Activated T-cell treated with anti-CD3 and anti-CD28 coated beads for 1 hour (primary cell): ENCODE data around the gene ARSA.
"Not testable (repeated sequence)": the region's sequence is repeated elsewhere in the genome, so short reads cannot be mapped to it uniquely, and the experiment has no call there.

ENCODE experiments used
- DNase-seq: peaks from one replicate; pipeline ENCODE4 v3.0.0-alpha.2; 2020; ENCODE audit warnings: low read depth

ARSA gene

DNA sequence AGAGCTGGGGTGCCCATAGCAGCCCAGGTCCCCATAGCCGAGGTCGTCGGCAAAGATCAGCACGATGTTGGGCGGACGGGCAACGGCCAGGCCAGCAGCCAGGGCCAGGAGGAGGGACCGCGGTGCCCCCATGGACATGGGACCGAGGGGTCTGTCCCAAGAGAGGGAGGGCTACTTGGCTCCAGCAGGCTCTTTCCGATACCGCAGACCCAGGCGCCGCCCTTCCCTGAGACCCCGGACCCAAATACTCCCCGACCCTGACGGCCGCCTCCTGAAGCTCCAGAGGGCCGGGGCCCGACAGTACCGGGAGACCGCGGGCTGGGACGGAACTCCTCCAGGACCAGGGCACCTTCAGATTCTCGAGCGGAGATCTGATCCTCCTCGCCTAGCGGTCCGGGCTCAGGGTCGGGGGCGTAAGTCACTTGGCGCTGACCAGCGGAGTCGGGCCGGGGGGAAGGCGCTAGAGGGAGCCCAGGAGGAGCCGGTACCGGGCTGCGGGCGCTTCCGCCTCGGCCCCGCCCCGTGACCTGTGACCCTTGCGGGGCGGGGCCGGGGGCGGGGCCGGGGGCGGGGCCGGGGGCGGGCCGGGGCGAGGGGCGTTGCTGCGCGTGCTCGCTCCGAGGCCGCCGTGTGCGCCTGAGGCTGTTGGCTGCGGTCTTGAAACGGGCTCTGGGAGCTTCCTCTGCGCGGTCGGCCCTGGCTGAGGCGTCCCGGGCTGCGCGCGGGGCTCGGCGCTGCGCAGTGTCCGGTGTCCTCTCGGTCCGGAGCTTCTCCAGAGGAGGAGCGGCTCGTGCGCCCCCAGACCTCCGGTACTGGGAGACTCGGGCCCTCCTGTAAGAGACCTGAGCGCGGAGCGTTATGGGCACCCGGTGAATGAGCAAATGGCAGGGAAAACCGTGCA is at the start of gene ARSA:
TSS of gene ARSA (minus strand) at position 511 of the 901 bp plus-strand sequence. CDS start at position 138, 373 bp downstream.
- DNase-seq, result peak; percentile 62

DNA sequence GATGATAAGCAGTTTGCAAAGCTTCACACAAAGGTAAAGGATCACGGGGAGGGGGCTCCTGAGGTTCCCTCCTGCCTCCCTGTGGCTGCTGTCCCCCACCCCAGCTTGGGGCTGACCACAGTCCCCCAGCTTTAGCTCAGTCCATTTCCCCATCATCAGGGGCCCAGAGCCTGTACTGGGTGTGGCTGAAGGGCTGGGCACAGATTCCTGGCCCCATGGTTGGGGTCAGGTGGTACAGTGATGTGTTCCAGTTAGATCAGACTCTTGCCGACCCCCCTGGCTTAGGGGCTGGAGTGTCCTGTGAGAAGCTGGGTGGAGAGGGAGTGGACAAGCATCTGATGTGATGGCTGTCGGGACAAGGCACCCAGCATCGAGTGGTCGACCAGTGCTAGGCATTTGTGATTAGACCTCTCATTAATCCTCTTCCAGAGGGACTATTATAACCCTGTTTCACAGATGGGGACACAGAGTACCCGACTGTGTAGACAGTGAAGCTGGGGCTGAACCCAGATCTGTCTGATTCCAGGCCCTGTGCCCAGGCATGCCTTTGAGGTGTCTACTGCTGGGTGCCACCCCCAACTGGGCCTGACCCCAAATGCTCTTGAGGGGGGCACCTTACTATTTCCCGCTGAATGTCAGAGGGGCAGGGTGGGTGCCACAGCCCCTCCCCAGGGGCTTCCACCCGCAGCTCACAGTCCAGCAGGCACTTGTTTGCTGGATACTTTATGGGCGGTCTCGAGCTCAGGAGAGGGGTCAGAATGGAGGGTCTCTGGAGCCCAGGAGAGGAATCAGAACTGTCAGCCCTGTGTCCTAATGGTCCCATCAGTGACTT is 48.9 kb upstream of the ARSA start:
- no peak for DNase-seq

DNA sequence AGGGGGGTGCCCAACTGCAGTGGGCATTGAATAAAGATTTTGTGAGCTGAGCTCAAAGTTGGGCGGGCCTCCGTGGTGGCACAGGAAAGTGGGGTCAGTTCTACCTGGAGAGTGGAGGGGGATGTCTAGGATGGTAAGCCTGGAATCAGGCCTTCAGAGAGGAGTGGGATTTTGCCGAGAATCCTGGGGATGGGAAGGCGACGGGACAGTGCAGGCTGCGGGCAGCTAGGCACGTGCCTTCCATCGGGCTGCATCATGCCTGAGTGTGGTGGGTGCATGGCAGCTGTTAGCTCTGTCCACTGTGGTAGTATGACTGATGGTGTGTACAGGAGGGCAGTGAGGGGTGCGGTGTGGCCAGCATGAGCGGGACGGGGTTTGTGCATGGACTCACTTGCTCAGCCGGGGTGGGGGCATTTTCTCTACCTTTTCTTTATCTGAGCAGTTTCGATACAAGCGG is 48.3 kb upstream of the ARSA start:
- DNase-seq, result no peak

DNA sequence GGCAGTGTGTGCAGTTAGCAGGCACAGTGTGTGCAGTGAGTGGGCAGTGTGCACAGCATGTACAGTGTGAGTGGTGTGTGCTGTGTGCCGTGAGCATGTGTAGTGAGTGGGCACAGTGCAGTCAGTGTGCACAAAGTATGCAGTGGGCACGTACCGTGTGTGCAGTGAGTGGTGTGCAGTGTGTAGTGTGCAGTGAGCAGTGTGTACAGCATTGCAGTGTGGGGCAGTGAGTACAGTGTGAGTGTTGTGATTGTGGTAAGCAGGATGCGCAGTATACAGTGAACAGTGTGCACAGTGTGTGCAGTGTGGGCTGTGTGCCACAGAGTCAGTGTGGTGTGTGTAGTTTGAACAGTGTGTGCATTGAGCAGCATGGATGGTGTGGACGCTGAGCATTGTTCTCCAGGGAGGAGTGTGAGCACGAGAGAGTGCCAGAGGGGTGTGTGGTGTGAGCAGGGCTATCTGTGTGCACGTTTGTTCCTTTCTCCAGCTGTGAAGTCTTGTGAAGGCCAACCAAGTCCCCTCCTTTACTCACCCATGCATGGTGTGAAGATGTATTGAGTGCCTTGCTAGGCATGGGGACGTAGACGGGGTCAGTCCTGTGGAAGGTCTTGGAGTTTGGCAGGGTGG is 47.7 kb upstream of the ARSA start:
- no peak for DNase-seq

DNA sequence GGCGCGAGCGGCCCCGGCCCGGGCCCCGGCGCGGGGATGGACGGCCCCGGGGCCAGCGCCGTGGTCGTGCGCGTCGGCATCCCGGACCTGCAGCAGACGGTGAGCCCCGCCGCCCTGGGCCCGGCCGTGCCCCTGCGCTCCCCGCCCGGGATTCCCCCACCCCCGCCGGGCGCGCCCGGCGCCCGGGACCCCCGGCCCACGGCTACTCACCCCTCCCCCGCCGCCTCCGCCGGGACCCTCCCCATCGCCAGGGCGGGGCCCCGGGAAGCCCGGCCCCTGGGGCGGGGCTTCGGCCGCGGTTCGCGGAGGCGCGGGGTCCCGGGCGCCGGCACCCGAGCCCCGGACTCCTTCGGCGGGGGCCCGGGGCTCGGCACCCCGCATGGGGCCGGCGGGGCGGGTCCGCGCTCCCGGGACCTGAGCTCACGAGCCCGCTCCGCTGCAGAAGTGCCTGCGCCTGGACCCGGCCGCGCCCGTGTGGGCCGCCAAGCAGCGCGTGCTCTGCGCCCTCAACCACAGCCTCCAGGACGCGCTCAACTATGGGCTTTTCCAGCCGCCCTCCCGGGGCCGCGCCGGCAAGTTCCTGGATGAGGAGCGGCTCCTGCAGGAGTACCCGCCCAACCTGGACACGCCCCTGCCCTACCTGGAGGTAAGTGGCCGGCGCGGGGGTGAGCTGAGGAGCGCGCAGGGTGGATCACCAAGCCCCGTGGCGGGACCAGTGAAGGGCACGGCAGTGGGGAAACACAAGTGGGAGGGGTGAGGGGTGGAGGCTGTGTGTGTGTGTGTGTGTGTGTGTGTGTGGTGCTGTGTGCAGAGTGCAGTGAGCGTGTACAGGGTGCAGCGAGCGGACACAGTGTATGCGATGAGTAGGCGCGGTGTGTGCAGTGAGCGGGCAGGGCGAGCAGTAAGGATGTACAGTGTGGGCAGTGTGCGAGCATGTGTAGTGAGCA is 46.9 kb upstream of the ARSA start:
- DNase-seq, result no peak

DNA sequence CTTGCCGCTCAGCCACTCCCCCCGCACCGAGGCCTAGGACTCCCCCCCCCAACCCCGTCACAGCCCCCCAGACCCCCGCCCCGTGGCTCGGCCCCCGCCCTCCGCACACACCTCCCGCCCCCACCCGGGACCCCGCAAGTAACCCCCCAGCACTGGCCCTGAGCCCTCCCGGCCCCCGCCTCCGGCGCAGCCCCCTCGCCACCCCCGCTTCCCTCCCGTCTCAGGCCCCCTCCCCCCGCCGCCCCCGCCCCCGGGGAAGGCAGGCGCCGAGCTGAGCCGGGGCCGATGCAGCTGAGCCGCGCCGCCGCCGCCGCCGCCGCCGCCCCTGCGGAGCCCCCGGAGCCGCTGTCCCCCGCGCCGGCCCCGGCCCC is 46.2 kb upstream of the ARSA start:
- DNase-seq, result no peak

DNA sequence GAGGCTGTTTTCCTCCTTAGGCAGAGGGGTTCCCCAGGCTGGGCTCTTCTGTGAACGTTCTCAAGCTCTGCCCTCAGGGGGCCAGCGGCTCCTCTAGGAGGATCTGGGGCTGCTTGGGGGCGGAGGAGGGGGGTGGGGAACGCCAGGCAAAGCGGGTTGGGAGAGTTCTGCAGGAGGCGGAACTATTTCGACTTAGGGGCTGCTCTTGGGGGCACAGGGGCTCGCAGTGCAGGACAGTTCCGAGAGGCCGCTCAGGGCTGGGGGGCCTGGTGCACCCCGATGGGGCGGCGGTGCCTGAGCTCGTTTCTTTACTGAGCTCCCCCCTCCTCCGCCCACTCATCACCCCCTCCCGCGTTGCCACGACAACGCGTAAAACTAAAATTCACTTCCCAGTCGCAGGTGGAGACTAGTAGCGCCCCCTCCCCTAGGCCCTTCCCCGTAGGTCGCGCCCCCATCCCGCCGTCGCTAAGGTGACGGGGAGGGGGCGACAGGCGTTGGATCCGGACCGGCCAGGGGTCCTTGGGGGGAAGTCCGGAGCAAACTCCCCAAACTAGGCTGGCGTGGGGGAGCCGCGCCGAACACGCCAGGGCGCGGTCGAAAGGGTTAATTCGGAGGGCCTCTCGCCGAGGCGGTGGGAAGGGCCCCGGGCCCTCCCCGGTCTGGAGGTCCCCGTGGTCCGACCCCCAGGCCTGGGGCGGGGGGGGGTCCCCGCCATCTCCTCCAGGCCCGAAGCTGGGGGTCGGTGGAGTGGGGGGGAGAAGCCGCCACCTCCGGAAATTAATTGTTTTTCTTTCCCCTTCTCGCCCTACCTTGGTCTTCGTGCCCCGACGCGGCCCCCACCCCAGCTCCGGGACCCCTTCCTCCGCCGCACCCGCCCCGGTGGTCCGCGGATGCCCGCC is 45.5 kb upstream of the ARSA start:
- DNase-seq, result no peak

DNA sequence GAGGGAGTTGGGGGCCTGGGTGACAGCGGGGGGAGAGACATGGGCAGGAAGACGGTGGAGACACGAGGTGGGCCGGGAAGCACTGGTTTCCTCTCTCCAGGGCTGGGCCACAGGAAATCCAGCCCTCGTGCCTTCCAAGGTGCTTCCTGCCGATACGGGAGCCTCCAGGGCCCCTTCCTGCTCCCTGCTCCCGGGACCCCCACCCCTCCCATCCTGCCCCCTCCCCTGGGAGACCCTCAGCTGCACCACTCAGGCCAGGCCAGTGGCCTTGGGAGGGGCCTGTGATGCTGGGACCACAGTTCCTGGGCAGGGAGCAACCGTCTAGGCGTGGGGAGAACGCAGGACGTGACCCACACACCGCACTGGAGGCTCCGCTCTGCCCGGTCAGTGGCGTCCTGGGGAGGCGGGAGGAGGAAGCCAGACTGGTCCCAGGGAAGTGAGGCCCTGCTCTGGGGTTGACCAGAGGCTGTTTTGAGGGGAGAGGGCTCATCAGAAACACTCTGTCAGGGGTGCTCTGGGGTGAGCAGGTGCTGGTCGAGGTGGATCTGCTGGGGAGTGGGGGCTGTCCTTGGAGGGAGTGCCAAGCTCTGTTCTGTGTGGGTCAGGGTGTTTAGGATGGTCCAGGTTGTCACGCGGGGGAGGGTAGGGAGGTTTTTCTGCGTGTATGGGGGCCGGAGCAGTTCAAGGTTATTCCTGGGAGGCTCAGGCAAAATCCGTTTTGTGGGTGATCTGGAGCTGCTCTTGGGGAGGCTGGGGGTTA is 44.7 kb upstream of the ARSA start, which contains the start of gene SHANK3:
TSS of gene SHANK3 (plus strand) at position 353 of the 760 bp plus-strand sequence.
- no peak for DNase-seq

DNA sequence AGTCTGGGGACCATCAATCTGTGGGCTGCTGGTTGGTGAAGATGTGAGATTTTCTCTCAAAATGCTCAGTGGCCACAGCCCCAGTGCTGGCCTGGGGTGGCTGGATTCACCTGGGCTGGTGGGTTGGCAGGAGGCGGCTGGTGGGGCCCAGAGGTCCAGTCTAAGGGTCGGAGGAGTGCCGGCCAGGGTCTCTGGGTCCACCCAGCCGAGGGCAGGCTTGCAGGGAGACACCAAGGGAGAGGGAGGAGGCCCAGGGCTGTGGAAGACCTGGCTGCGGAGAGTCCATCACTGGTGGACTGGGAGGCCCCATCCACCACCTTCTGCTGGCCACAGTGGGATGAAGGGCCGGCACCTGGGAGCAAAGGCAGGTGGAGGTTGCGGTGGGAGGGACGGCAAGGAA is 44.1 kb upstream of the ARSA start:
- no peak for DNase-seq

DNA sequence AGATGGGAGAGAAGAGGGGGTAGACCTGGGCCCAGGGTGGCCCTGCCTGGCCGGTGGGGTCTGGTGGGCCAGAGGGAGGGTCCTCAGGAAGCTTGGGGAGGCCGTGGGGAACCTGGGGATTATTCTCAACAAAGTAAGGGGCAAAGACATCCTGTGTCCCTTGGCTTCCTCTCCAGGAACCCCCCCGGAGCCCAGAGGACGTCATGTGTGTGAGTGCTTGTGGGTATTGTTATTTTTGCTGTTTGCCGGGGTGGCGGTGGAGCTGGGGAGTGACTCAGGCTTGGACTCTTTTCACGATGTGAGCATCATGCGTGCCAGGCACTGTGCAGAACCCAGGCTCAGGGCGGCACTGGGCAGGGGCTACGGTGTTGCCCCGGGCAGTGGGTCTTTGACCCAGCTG is 43.7 kb upstream of the ARSA start:
- DNase-seq, result no peak

DNA sequence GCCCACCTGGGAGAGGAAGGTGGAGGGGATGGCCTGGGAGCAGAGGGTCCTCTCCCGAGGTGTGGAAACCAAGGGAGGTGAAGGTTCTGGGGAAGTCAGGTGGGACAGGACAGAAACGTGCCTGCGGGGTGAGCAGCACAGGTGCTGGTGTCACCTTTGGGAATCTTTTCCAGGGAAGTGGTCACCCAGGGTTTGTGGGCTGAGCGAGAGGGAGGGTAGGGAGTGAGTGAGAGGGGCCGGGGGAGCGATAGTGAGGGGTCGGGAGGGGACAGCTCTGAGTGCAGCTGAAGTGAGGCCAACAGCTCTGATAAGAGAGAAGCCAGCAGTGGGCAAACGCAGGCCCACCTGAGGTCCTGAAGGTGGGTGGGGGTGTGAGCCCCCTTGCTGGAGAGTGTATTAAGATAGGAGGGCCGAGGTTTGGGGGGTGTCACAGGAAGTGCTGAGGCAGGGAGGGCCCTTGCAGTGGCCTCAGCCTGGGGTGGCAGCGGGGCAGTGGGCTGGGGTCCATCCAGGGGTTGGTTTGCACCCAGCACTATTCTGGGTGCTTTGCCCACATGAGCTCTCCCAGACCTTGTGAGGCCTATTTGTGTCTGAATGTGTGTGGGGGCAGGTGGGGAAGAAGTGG is 43.1 kb upstream of the ARSA start:
- DNase-seq, result no peak

DNA sequence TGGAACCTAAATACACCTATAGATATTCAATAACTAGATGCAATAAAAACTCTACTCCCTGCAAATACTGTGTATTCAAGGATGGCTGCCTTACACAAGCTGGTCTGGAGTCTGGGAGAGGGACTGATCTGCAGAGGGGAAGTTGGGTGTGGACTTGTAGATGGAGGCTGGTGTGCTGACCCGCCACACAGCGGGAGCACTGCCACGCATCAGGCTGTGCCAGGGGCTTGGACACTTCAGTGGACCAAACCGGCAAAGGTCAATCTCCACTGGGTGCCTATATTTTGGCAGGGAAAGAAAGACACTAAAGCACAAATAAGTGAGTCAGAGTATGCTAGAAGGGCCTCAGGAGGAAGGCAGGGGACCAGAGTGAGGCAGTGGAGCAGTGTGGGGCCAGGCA is 42.6 kb upstream of the ARSA start:
- DNase-seq, result no peak

DNA sequence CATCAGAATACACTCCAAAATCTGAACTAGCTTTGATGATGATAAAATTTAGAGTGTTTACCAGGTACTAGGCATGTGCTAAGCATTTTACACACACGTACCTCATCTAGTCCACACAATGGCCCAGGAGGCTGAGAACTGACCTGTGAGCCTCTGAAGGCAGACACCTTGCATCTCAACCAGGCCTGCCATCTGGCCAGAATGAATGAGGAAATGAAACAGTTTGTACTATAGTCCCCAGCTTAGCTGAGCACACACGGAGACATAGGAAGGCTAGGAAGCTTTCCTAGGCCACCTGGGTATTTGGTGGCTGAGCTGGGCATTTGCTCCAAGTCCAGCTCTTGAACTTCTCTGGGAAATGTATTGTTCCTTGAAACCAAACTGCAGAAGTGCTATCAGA is 37.8 kb upstream of the ARSA start:
- no peak for DNase-seq

DNA sequence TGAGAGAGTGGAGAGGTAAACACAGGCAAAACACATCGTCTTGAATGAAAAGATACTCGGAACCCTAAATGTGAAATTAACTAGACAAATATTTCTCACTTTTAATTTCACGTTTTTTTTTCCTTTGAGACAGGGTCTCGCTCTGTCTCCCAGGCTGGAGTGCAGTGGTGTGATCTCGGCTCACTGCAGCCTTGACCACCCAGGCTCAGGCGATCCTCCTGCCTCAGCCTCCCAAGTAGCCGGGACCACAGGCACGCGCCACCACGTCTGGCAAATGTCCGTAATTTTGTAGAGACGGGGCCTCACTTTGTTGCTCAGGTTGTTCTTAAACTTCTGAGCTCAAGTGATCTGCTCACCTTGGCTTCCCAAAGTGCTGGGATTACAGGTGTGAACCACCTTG is 37.3 kb upstream of the ARSA start:
- DNase-seq, result no peak

DNA sequence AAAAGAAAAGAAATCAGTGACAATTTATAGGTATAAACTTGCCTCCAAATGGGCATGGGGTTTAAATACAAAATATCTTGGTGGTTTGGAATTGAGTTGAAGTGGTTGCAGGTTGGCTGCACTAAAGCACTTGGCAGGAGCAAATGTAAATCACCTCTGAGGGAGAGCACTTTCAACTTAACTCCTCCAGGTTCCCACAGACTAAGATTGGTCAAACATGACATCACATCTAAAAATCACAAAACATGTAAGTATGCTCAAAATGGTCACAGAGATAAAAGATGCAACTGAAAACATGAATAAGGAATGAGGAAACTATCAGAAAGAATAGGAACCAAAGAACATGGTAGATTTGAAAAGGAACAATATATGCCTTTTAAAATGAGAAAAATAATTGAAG is 32.4 kb upstream of the ARSA start:
- DNase-seq, result no peak

DNA sequence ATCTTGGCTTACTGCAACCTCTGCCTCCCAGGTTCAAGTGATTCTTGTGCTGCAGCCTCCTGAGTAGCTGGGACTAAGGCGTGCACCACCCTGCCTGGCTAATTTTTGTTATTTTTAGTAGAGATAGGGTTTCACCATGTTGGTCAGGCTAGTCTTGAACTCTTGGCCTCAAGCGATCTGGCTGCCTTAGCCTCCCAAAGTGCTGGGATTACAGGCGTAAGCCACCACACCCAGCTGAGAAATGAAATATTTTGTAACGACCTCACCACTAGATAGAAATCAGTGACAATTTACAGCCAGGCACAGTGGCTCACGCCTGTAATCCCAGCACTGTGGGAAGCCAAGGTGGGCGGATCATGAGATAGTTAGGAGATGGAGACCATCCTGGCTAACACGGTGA is 31.8 kb upstream of the ARSA start:
- not testable (repeated sequence) for DNase-seq

DNA sequence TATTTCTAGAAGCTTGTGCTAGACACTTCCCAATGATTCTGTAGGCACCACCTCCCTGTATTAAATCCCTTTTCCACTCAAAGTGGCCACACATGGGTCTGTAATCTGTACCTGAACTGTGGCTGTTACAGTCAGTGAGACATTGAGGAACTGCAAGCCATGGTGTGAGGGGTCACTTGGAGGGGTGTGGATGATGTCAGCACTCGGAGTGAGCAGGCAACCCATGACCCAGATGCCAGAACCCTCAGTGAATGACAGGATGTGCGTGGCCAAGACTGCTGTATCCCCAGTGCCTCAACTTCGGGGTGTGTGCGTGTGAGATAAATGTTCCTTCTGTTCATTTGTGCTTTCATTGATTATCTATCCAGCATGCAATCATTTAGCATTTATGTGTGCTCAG is 30.0 kb upstream of the ARSA start:
- DNase-seq, result no peak

DNA sequence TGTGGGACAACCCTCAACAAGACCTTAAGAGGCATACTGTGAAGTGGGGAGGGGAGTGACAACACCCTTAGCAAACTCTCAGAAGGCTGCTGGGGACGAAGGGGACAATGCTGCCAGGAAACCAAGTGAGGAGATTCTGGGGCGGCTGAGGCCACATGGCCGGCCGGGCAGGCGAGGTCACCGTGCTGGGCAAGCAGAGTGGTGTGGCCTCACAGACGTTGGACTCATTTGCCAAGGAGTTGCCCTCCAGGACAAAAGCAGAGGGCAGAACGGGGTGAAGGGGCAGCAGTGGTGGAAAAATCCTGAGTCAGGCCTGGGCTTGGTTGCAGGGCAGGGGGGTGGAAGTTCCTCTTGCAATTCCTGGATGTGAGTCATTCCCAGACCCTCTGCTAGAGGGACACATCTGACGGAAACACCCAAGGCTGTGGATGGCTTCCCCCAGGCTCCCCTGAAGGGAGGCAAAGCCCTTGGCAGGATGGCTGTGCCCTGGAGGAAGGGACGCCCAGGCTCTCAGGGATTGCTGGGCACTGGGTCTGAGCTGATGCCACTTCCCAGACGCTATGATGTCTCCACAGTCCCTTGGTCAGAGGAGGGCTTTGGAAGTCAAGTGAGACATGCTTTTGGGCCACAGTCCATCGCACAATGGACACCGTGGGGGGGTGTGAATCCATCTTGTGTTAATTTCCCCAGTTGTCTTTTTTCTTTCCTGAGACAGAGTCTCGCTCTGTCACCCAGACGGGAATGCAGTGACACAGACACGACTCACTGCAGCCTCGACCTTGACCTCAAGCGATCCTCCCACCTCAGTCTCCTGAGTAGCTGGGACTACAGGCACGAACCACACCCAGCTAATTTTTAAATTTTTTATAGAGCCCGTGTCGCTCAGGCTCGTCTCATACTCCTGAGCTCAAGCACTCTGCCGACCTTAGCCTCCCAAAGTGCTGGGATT is 28.4 kb upstream of the ARSA start:
- DNase-seq, result no peak
